ENCODE data around the gene DOCK1.
"Not testable (repeated sequence)": the region's sequence is repeated elsewhere in the genome, so short reads cannot be mapped to it uniquely, and the experiment has no call there.

Gene DOCK1

DNA sequence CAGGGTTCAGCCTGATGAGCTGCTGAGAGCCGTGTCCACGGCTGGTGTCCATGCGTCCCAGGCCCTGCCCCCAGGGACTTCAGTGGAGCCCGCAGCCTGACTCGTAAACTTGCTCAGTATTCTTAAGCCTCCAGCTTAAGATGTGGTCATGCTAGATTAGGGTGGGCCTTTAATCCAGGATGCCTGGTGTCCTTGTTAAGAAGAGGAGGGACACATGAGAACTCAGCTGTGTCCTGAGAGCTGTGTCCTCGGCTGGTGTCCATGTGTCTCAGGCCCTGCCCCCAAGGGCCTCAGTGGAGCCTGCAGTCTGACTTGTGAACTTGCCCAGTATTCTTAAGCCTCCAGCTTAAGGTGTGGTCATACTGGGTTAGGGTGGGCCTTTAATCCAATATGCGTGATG lies 23.0 kb downstream of the DOCK1 start:
- no peaks in the 10 kb centered on the region for H3K4me1 Mint-ChIP-seq
- DNase-seq (ENCODE audit: low spot score in 2 of 2) (no peak), ATAC-seq (no peak)
- no peaks in the 10 kb centered on the region for H3K9me3 Mint-ChIP-seq
- no peak overlapping the region for H3K4me3 Mint-ChIP-seq
- H3K36me3 Mint-ChIP-seq, result no peaks in the 10 kb centered on the region
- peak overlapping the region; percentile 50 for H3K27ac Mint-ChIP-seq

GRCh38 chr10:126929391-126929790 lies 24.2 kb downstream of the DOCK1 start:
- ATAC-seq, result no peak
- Mint-ChIP-seq H3K4me1 (no peaks in the 10 kb centered on the region), H3K4me3 (no peak overlapping the region)

DNA sequence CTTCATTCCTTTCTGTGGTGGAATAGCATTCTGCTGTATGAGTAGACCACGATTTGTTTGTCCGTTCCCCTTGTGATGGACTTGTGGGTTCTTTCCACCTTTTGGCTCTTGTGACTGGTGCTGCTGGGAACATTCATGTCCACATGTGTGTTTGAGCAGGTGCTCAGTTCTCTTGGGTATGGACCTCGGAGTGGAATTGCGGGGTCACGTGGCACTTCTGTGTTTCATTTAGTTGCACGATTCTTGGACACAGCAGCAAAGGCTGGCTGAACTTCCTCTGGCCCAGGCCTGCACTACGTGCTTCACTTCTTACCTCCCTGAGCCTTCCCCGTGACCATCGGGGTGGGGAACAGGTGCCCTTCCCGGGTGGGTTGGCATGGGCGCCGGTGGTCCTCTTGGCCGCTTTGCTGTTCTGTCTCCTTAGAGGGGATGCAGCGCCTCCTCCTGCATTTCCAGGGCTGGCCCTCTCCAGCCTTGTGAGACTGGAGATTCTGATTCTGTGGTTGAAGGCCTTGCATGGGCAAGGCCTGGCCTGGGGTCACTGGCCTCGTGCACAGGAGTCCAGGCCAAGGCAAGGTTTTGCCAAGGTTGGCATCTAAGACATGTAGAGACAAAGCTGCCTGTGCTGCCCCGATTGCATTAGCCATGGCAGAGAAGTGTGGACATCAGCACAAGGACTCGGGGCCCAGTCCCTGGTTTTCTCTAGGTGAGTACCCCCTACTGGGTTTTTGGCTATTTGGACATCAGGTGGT lies 25.1 kb downstream of the DOCK1 start:
- no peak for DNase-seq (ENCODE audit: low spot score in 2 of 2)
- H3K27ac Mint-ChIP-seq, result no peak overlapping the region
- no peak overlapping the region for H3K4me3 Mint-ChIP-seq
- ATAC-seq, result no peak
- H3K9me3 Mint-ChIP-seq, result no peaks in the 10 kb centered on the region
- H3K4me1 Mint-ChIP-seq, result no peaks in the 10 kb centered on the region
- H3K36me3 Mint-ChIP-seq, result no peaks in the 10 kb centered on the region

More at GRCh38 chr10:126929391-126929790, 24.2 kb downstream of the DOCK1 start:
- no peaks in the 10 kb centered on the region for H3K36me3 Mint-ChIP-seq
- DNase-seq (ENCODE audit: low spot score in 2 of 2), result no peak
- H3K27ac Mint-ChIP-seq, result no peak overlapping the region
- no peaks in the 10 kb centered on the region for H3K9me3 Mint-ChIP-seq

GRCh38 chr10:126930883-126931503 lies 25.8 kb downstream of the DOCK1 start:
- no peak for DNase-seq (ENCODE audit: low spot score in 2 of 2)
- no peaks in the 10 kb centered on the region for H3K9me3 Mint-ChIP-seq
- no peaks in the 10 kb centered on the region for H3K36me3 Mint-ChIP-seq
- no peaks in the 10 kb centered on the region for H3K4me1 Mint-ChIP-seq
- H3K27ac Mint-ChIP-seq, result no peak overlapping the region
- no peak overlapping the region for H3K4me3 Mint-ChIP-seq
- ATAC-seq, result no peak

DNA sequence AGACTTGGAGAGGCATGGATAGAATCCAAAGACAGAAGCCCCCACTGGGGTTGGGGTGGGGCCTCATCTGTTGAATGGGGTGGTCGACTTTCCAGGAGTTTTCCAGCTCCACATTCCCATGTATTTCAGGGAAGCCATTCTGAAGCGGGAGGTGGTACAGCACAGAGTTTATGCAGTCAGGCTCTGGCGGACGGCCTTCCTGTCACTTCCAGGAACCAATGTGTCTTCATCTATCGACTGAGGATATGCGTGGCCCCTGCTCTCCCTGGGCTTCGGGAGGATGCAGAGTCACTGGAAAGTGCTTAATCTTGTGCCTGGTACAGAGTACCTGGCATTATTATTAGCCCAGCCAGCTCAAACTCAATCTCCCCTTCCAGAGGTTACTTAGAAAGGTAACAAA lies 26.3 kb downstream of the DOCK1 start:
- no peak for DNase-seq (ENCODE audit: low spot score in 2 of 2)
- Mint-ChIP-seq H3K36me3 (no peaks in the 10 kb centered on the region), H3K9me3 (no peaks in the 10 kb centered on the region), H3K4me3 (no peak overlapping the region), H3K4me1 (no peaks in the 10 kb centered on the region), H3K27ac (no peak overlapping the region)
- no peak for ATAC-seq

- ATAC-seq (no peak), DNase-seq (ENCODE audit: low spot score in 2 of 2) (no peak)
- Mint-ChIP-seq H3K36me3 (no peaks in the 10 kb centered on the region), H3K4me1 (no peaks in the 10 kb centered on the region), H3K27ac (no peak overlapping the region), H3K4me3 (no peak overlapping the region), H3K9me3 (no peaks in the 10 kb centered on the region)
These were observed 27.3 kb downstream of the DOCK1 start for GRCh38 chr10:126932516-126932915.

- no peak for DNase-seq (ENCODE audit: low spot score in 2 of 2)
- no peak overlapping the region for H3K4me3 Mint-ChIP-seq
- no peaks in the 10 kb centered on the region for H3K9me3 Mint-ChIP-seq
- no peak overlapping the region for H3K27ac Mint-ChIP-seq
- no peaks in the 10 kb centered on the region for H3K4me1 Mint-ChIP-seq
- no peaks in the 10 kb centered on the region for H3K36me3 Mint-ChIP-seq
- ATAC-seq, result no peak
These were observed 27.9 kb downstream of the DOCK1 start for GRCh38 chr10:126933116-126933515.

- Mint-ChIP-seq H3K4me1 (no peaks in the 10 kb centered on the region), H3K27ac (no peak overlapping the region), H3K4me3 (no peak overlapping the region), H3K9me3 (peaks cover 4% of the 10 kb centered on the region), H3K36me3 (no peaks in the 10 kb centered on the region)
- DNase-seq (ENCODE audit: low spot score in 2 of 2), result no peak
- ATAC-seq, result peak; percentile 22
These were observed 30.2 kb downstream of the DOCK1 start for GRCh38 chr10:126935263-126935946.

DNA sequence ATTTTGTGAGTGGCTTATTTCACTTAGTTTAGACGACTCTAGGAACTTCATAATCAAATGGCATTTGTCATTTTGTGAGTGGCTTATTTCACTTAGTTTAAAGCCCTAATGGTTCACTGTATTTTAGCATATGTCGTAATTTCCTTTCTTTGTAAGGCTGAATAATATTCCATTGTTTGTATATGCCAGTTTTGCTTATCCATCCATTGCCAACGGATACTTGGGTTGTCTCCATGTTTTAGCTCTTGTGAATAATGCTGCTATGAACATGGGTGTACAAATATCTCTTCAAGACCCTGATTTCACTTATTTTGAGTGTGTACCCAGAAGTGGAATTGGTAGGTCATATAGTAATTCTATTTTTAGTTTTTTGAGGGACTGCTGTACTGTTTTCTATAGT lies 31.8 kb downstream of the DOCK1 start:
- DNase-seq (ENCODE audit: low spot score in 2 of 2) (no peak), ATAC-seq (no peak)
- Mint-ChIP-seq H3K9me3 (peaks cover 4% of the 10 kb centered on the region), H3K27ac (no peak overlapping the region), H3K36me3 (no peaks in the 10 kb centered on the region), H3K4me3 (no peak overlapping the region), H3K4me1 (no peaks in the 10 kb centered on the region)

GRCh38 chr10:126938121-126938520 lies 32.9 kb downstream of the DOCK1 start:
- not testable (repeated sequence) for H3K36me3 Mint-ChIP-seq, H3K4me3 Mint-ChIP-seq, ATAC-seq

GRCh38 chr10:126939706-126940105 lies 34.5 kb downstream of the DOCK1 start:
- no peaks in the 10 kb centered on the region for H3K36me3 Mint-ChIP-seq
- H3K4me3 Mint-ChIP-seq, result no peak overlapping the region
- peaks cover 13% of the 10 kb centered on the region for H3K9me3 Mint-ChIP-seq
- no peak for DNase-seq (ENCODE audit: low spot score in 2 of 2)
- no peaks in the 10 kb centered on the region for H3K4me1 Mint-ChIP-seq
- H3K27ac Mint-ChIP-seq, result no peak overlapping the region
- ATAC-seq, result no peak

More at GRCh38 chr10:126938121-126938520, 32.9 kb downstream of the DOCK1 start:
- H3K9me3 Mint-ChIP-seq; H3K4me1 Mint-ChIP-seq; H3K27ac Mint-ChIP-seq; DNase-seq (ENCODE audit: low spot score in 2 of 2): not testable (repeated sequence)

GRCh38 chr10:126940670-126941310 lies 35.6 kb downstream of the DOCK1 start:
- H3K4me1 Mint-ChIP-seq, result no peaks in the 10 kb centered on the region
- no peak for DNase-seq (ENCODE audit: low spot score in 2 of 2)
- peaks cover 13% of the 10 kb centered on the region for H3K9me3 Mint-ChIP-seq
- H3K4me3 Mint-ChIP-seq, result no peak overlapping the region
- no peak overlapping the region for H3K27ac Mint-ChIP-seq
- no peaks in the 10 kb centered on the region for H3K36me3 Mint-ChIP-seq
- ATAC-seq, result no peak

DNA sequence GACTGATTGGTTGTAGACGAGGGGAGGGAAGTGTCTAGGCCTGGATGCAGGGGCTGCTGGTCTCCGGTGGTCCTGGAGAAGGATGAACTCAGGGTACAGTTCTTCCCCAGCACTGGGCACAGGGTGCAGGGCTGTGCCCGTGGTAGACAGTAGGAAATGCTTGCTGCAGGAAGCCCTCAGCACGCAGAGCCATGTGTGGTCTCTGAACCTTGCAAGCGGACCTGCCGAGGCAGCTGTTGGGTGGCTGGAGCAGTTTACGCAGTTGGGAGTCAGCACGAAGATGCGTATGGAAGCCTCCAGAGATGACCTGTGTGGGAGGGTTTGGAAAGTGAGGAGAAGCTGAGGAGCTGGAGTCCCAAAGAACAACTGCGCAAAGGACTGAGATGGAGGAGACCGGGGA lies 39.0 kb downstream of the DOCK1 start:
- ATAC-seq (no peak), DNase-seq (ENCODE audit: low spot score in 2 of 2) (no peak)
- Mint-ChIP-seq H3K27ac (no peak overlapping the region), H3K9me3 (peaks cover 12% of the 10 kb centered on the region), H3K4me1 (no peaks in the 10 kb centered on the region), H3K4me3 (no peak overlapping the region), H3K36me3 (no peaks in the 10 kb centered on the region)

GRCh38 chr10:126945351-126946030 lies 40.3 kb downstream of the DOCK1 start:
- Mint-ChIP-seq H3K4me3 (no peak overlapping the region), H3K4me1 (no peaks in the 10 kb centered on the region), H3K36me3 (no peaks in the 10 kb centered on the region), H3K27ac (no peak overlapping the region), H3K9me3 (peaks cover 12% of the 10 kb centered on the region)
- no peak for ATAC-seq
- no peak for DNase-seq (ENCODE audit: low spot score in 2 of 2)

GRCh38 chr10:126946746-126947145 lies 41.5 kb downstream of the DOCK1 start:
- no peaks in the 10 kb centered on the region for H3K36me3 Mint-ChIP-seq
- ATAC-seq, result no peak

More at GRCh38 chr10:126946746-126947145, 41.5 kb downstream of the DOCK1 start:
- peaks cover 12% of the 10 kb centered on the region for H3K9me3 Mint-ChIP-seq
- no peak overlapping the region for H3K27ac Mint-ChIP-seq
- H3K4me3 Mint-ChIP-seq, result no peak overlapping the region
- H3K4me1 Mint-ChIP-seq, result no peaks in the 10 kb centered on the region
- no peak for DNase-seq (ENCODE audit: low spot score in 2 of 2)
